NCI-H524 (cell line): Measurements from ENCODE around the gene RARB.

Experiments
- DNase-seq, 2 experiments: peaks; one replicate each; lab custom pipeline; 2025; lab: John Stamatoyannopoulos, UW

Gene RARB

GRCh38 chr3:25448750-25449692 lies 21.0 kb downstream of the RARB start:
- peak; percentile 28 to 74 for DNase-seq

GRCh38 chr3:25449857-25450256 lies 21.8 kb downstream of the RARB start:
- DNase-seq, result no peak

GRCh38 chr3:25452192-25452591 lies 24.1 kb downstream of the RARB start:
- DNase-seq, result no peak

- no peak for DNase-seq
Observed at GRCh38 chr3:25452740-25453139, 24.7 kb downstream of the RARB start.

GRCh38 chr3:25453619-25454004 lies 25.5 kb downstream of the RARB start:
- no peak for DNase-seq

GRCh38 chr3:25454005-25454927 lies 26.2 kb downstream of the RARB start:
- no peak for DNase-seq

- DNase-seq, result peak; percentile 29 to 75
Observed at GRCh38 chr3:25455441-25456132, 27.5 kb downstream of the RARB start.

GRCh38 chr3:25456723-25457670 lies 28.9 kb downstream of the RARB start:
- DNase-seq, result no peak

GRCh38 chr3:25457671-25458419 lies 29.8 kb downstream of the RARB start:
- no peak for DNase-seq

- no peak for DNase-seq
Observed at GRCh38 chr3:25458420-25458814, 30.4 kb downstream of the RARB start.

GRCh38 chr3:25460751-25461150 lies 32.7 kb downstream of the RARB start:
- DNase-seq, result no peak

GRCh38 chr3:25461946-25462345 lies 33.9 kb downstream of the RARB start:
- DNase-seq, result no peak

- DNase-seq, result no peak
Observed at GRCh38 chr3:25462495-25462894, 34.4 kb downstream of the RARB start.

GRCh38 chr3:25463836-25464418 lies 35.9 kb downstream of the RARB start:
- no peak for DNase-seq

GRCh38 chr3:25465266-25465860 lies 37.3 kb downstream of the RARB start:
- DNase-seq, result no peak

- DNase-seq, result no peak
Observed at GRCh38 chr3:25468866-25469319, 40.8 kb downstream of the RARB start.

- no peak for DNase-seq
Observed at GRCh38 chr3:25469558-25469957, 41.5 kb downstream of the RARB start.

- DNase-seq, result no peak
Observed at GRCh38 chr3:25471081-25471768, 43.2 kb downstream of the RARB start.

- peak in 1 of 2 experiments; percentile 9 for DNase-seq
Observed at GRCh38 chr3:25472153-25472552, 44.1 kb downstream of the RARB start.
